A549 treated with Hydrocortisone at 1 μM for 4 hours (cell line): ENCODE data around the gene SPANXD. TPM values are rescaled to one million over a fixed set of nuclear protein-coding genes. Genes with fewer than 3 reads are reported as not detected.

Experiments used
- total RNA-seq: library from RNA; stranded (reverse); fragments of 200-300 nt; extraction: Qiagen RNA extraction; gene quantifications from 5 replicates; pipeline ENCODE4 v1.2.3, GENCODE V29; 2022

SPANXD gene
- total RNA-seq: 0.18 to 0.48 TPM in 2 of 5 replicates, not detected in the others

DNA sequence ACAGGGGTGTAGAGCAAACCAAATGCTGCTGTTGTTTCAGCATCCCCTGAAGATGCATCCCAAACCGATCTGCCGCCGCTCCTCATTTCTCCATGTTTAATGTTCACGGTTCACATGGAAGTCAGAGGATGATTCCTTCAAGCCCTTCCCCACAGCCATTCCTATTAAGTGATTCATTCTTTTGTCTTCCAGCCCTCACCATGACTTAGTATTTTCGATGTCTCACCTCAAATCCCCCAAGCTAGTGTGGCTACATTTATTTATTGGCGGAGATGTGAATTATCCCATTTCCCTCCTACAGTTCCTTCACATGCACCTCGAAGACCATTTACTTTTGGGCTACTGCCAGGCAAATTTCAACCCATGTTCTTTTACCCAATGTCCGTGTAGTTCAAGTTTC is at the start of gene SPANXD:
Gene SPANXD, minus strand, starts transcription at position 101 of the 400 bp plus-strand sequence. CDS start 334 bp downstream, outside the sequence.

Other genes starting within 250 kb of the SPANXD start
- 0.20 to 0.23 TPM in 2 of 5 replicates, not detected in the others for gene SPANXA1, start 114.0 kb downstream of the SPANXD start, total RNA-seq
- 0.20 to 0.23 TPM in 2 of 5 replicates, not detected in the others for gene SPANXA2, start 109.0 kb downstream of the SPANXD start, total RNA-seq
- gene MAGEC3, start 139.6 kb upstream of the SPANXD start, total RNA-seq: not detected in 5 replicates
- 0.02 to 0.05 TPM (median 0.02 TPM) in 3 of 5 replicates, not detected in the others for gene MAGEC1, start 205.2 kb upstream of the SPANXD start, total RNA-seq